ENCODE data around the gene SLC22A1. TPM values are rescaled to one million over a fixed set of nuclear protein-coding genes. Genes with fewer than 3 reads are reported as not detected.

The SLC22A1 gene
- total and polyA plus RNA-seq, 2 of the 8 experiments (the other 6 are each of a cell fraction or from before 2014, with no cell fraction given) = 0.12 to 0.45 TPM

GRCh38 chr6:160079686-160080043, 42.0 kb upstream of the SLC22A1 start:
- Histone ChIP-seq H4K5ac (ENCODE audit: insufficient read length, low read depth, low read length) (no peak overlapping the region), H3K9me3 (ENCODE audit: insufficient read depth in 2 of 2, low read depth in 1 of 2, low read length in 1 of 2) (peaks cover 3 to 12% of the 10 kb centered on the region in 2 experiments; a peak in 3 of 4 replicates), H3K79me2 (ENCODE audit: control insufficient read depth in 1 of 2, insufficient read depth in 2 of 2, low read length in 2 of 2) (no peaks in the 10 kb centered on the region), H3K56ac (replicated peaks; ENCODE audit: insufficient read length, low read depth, low read length) (no peak overlapping the region), H2BK20ac (ENCODE audit: low read length) (no peak overlapping the region), H2BK120ac (replicated peaks; ENCODE audit: low read depth, low read length) (no peak overlapping the region), H3K9ac (replicated peaks in 1 of 4; ENCODE audit: extremely low read depth in 1 of 4, low read depth in 3 of 4, low read length in 3 of 4) (no peak overlapping the region), H4K8ac (ENCODE audit: extremely low read depth, insufficient read depth, low read length) (no peak overlapping the region), H4K20me1 (replicated peaks in 1 of 2; ENCODE audit: control insufficient read depth in 1 of 2, insufficient read depth in 2 of 2, low read length in 2 of 2) (peaks cover 0 to 7% of the 10 kb centered on the region in 2 experiments), H2BK5ac (ENCODE audit: low read depth, low read length) (no peak overlapping the region), H2AK5ac (ENCODE audit: low read depth, low read length) (no peak overlapping the region), H3K18ac (ENCODE audit: extremely low read depth, low read length) (no peak overlapping the region), H3K4me2 (ENCODE audit: insufficient read depth in 1 of 2, low read depth in 2 of 2, low read length in 2 of 2) (no peak overlapping the region), H3K27me3 (replicated peaks in 1 of 4; ENCODE audit: control insufficient read depth in 3 of 4, extremely low read depth in 1 of 4, insufficient read depth in 3 of 4, low read length in 3 of 4) (no peaks in the 10 kb centered on the region), H3K4me3 (ENCODE audit: extremely low read depth in 1 of 4, insufficient read depth in 2 of 4, low read depth in 3 of 4, low read length in 4 of 4) (no peak overlapping the region), H3K23ac (ENCODE audit: insufficient read length) (no peak overlapping the region), H3K23me2 (ENCODE audit: low read depth, low read length) (0 out of 2 replicates have a peak, but pooled peaks cover 2% of the 10 kb centered on the region), H3K4me1 (replicated peaks in 1 of 4; ENCODE audit: control insufficient read depth in 3 of 4, insufficient read depth in 4 of 4, low read length in 3 of 4) (no peaks in the 10 kb centered on the region), H4K91ac (replicated peaks; ENCODE audit: insufficient read length, low read length) (no peak overlapping the region), H2AFZ (ENCODE audit: low read length) (no peak overlapping the region), H3K36me3 (ENCODE audit: control insufficient read depth in 2 of 4, insufficient read depth in 4 of 4, low read length in 3 of 4) (peaks cover 22 to 76% (median 51%) of the 10 kb centered on the region in 4 experiments), H3K4ac (replicated peaks; ENCODE audit: insufficient read length, low read depth, low read length) (no peak overlapping the region), H2BK15ac (ENCODE audit: low read length) (no peak overlapping the region), H3K14ac (ENCODE audit: insufficient read length) (no peak overlapping the region), H3K27ac (ENCODE audit: low read depth, low read length) (no peak overlapping the region), H2BK12ac (ENCODE audit: low read depth, low read length) (no peak overlapping the region), H3K79me1 (ENCODE audit: low read depth, low read length) (no peaks in the 10 kb centered on the region; the same call in 1 of the 2 replicates)
- ChIA-PET CTCF (ENCODE audit: partially characterized antibody) (interaction anchor here (1.0 to 1.9 kb wide), 4 partner anchors 8 to 216 kb away, joined by 4 to 8 read pairs (median 4); no protein-coding TSS in a partner anchor), POLR2A (ENCODE audit: partially characterized antibody) (interaction anchor here (1.0 kb wide), 1 partner anchor 9 kb away, joined by 3 read pairs; no protein-coding TSS in a partner anchor)
- WGBS, 2 experiments (ENCODE audit: extremely low coverage in 1 of 2, insufficient coverage in 1 of 2, insufficient read length in 1 of 2, insufficient replicate concordance in 2 of 2, low coverage in 1 of 2, low lambda C conversion rate in 2 of 2, missing lambda C conversion rate in 1 of 2) = 94% methylated on average over 12 of the region's 12 CpGs; no CpG with 5 or more reads in 1 of the 2 experiments
- no peak for DNase-seq (ENCODE audit: low read depth in 1 of 2, low spot score in 2 of 2)
- FAIRE-seq = no peak
- TF ChIP-seq TCF12 (IDR thresholded peaks at IDR 0.05; ENCODE audit: low read depth, low read length) (no peak), CHD2 (IDR thresholded peaks at IDR 0.05; ENCODE audit: low read length) (no peak), NRF1 (IDR thresholded peaks at IDR 0.05; ENCODE audit: low read depth, low read length) (no peak), TBP (IDR thresholded peaks at IDR 0.05; ENCODE audit: low read depth, low read length) (no peak), SP2 (IDR thresholded peaks at IDR 0.05; ENCODE audit: low read length) (no peak), RFX5 (IDR thresholded peaks at IDR 0.05; ENCODE audit: borderline replicate concordance, low read depth, low read length) (no peak), SAP30 (IDR thresholded peaks at IDR 0.05; ENCODE audit: insufficient read depth, insufficient replicate concordance, low read length) (no peak), ATF3 (IDR thresholded peaks at IDR 0.05; ENCODE audit: insufficient read depth, low read depth, low read length) (no peak), JUND (IDR thresholded peaks at IDR 0.05; ENCODE audit: low read length) (no peak), BRCA1 (IDR thresholded peaks at IDR 0.05; ENCODE audit: low read depth, low read length) (no peak), USF2 (IDR thresholded peaks at IDR 0.05; ENCODE audit: low read length) (no peak), SIX5 (IDR thresholded peaks at IDR 0.05; ENCODE audit: low read depth, low read length) (no peak), BACH1 (IDR thresholded peaks at IDR 0.05; ENCODE audit: low read length) (no peak)
